HepG2 (cell line): ENCODE results near the gene YPEL4.

Experiments used
- U2AF2 ChIP-seq: fragments of 200-400 bp; formaldehyde crosslinking; IDR thresholded peaks from 2 replicates; pipeline ENCODE4 v1.6.1; 2017; ENCODE audit warnings: low read depth, mild to moderate bottlenecking, low read length
- ZNF260 ChIP-seq: sonication (generic); formaldehyde crosslinking; IDR thresholded peaks from 2 replicates; pipeline ENCODE4 v1.4.0; 2020; ENCODE audit warnings: missing genetic modification reagents, low read depth, mild to moderate bottlenecking, borderline replicate concordance
- ZNF776 ChIP-seq: sonication (generic); formaldehyde crosslinking; IDR thresholded peaks from 2 replicates; pipeline ENCODE4 v1.4.0; 2020; ENCODE audit warnings: mild to moderate bottlenecking, missing genetic modification reagents
- TF ChIP-seq, protein P1 (sequence below): sonication (generic); formaldehyde crosslinking; IDR thresholded peaks from 2 replicates; pipeline ENCODE4 v1.4.0; 2020; ENCODE audit warnings: mild to moderate bottlenecking, missing genetic modification reagents

GRCh38 chr11:57604296-57605027, 45.2 kb downstream of the YPEL4 start:
- TF ChIP-seq U2AF2, result no peak
- TF ChIP-seq, protein P1, sequence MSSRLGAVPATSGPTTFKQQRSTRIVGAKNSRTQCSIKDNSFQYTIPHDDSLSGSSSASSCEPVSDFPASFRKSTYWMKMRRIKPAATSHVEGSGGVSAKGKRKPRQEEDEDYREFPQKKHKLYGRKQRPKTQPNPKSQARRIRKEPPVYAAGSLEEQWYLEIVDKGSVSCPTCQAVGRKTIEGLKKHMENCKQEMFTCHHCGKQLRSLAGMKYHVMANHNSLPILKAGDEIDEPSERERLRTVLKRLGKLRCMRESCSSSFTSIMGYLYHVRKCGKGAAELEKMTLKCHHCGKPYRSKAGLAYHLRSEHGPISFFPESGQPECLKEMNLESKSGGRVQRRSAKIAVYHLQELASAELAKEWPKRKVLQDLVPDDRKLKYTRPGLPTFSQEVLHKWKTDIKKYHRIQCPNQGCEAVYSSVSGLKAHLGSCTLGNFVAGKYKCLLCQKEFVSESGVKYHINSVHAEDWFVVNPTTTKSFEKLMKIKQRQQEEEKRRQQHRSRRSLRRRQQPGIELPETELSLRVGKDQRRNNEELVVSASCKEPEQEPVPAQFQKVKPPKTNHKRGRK (CRISPR knock-in tag), result no peak
- TF ChIP-seq ZNF776 (CRISPR knock-in tag), result no peak
- no peak for TF ChIP-seq ZNF260 (CRISPR knock-in tag)
